Stimulated activated CD4-positive, alpha-beta T cell treated with anti-CD3 and anti-CD28 coated beads, Interleukin-12 subunit alpha, Interleukin-12 subunit beta, amount 100 ng/mL, for 4 hours (primary cell): Measurements from ENCODE around the gene PTBP1.

ENCODE experiments used
- DNase-seq: peaks from one replicate; pipeline ENCODE4 v3.0.0-alpha.2; 2020

Gene PTBP1

GRCh38 chr19:858868-859843 lies 61.9 kb downstream of the PTBP1 start, which contains the start of gene CFD:
CFD (plus strand) TSS chr19:859664; CDS start chr19:859690, 26 bp downstream.
- no peak for DNase-seq

GRCh38 chr19:861141-861755 lies 64.0 kb downstream of the PTBP1 start:
- DNase-seq: no peak
